Ascending aorta (tissue), 2 donors: ENCODE measurements around the gene CNIH2. TPM values are rescaled to one million over a fixed set of nuclear protein-coding genes. Genes with fewer than 3 reads are reported as not detected.

Experiments used
- DNase-seq, 2 donors: peaks; one replicate each; pipeline ENCODE4 v3.0.0-alpha.2; 2019; ENCODE audit warnings: low spot score in 2 of 2
- H3K27ac ChIP-seq, 2 donors: fragments of 200-600 bp; sonication (generic); one replicate each; pipeline ENCODE4 v1.5.1; 2016 to 2017; ENCODE audit warnings: mild to moderate bottlenecking in 1 of 2
- H3K27me3 ChIP-seq: fragments of 200-600 bp; sonication (generic); one replicate; pipeline ENCODE4 v1.5.1; 2017
- H3K36me3 ChIP-seq, 2 donors: fragments of 200-600 bp; sonication (generic); one replicate each; pipeline ENCODE4 v1.5.1; 2016
- H3K4me1 ChIP-seq, 2 donors: fragments of 200-600 bp; sonication (generic); one replicate each; pipeline ENCODE4 v1.5.1; 2016 to 2017; ENCODE audit warnings: mild to moderate bottlenecking in 1 of 2
- H3K4me3 ChIP-seq, 2 donors: fragments of 200-600 bp; sonication (generic); one replicate each; pipeline ENCODE4 v1.5.1; 2016 to 2017; ENCODE audit warnings: mild to moderate bottlenecking in 1 of 2
- H3K9me3 ChIP-seq, 2 donors: fragments of 200-600 bp; sonication (generic); one replicate each; pipeline ENCODE4 v1.5.1; 2016
- CTCF ChIP-seq, 3 experiments: fragments of 200-600 bp in 2 of 3; fragments of 450-650 bp in 1 of 3; sonication (generic) in 2 of 3; IDR thresholded peaks; one replicate each; pipeline ENCODE4 v1.5.1; 2016 to 2019; ENCODE audit warnings: antibody characterized with exemption in 3 of 3, mild to moderate bottlenecking in 1 of 3, moderate library complexity in 1 of 3
- intact Hi-C: fragments of 100-400 bp; cut with DNase I; formaldehyde crosslinking; loops from one replicate; pipeline ENCODE4 v1.15.1; 2023
- total RNA-seq: library from RNA; depleted of rRNA; stranded (reverse); fragments of >200 nt; gene quantifications from one replicate; pipeline ENCODE4 v1.1.0, GENCODE V29; 2016

Gene CNIH2
- total RNA-seq, 1 donor from 2014 or later, result not detected

GRCh38 chr11:66293777-66294625 is 16.0 kb downstream of the CNIH2 start:
- H3K36me3 ChIP-seq, result no peaks in the 10 kb centered on the region
- H3K4me3 ChIP-seq, result no peak overlapping the region
- TF ChIP-seq CTCF (IDR thresholded peaks at IDR 0.05), result no peak
- no peak overlapping the region for H3K27ac ChIP-seq
- DNase-seq, result no peak
- peaks cover 3 to 9% of the 10 kb centered on the region in 2 donors for H3K4me1 ChIP-seq
- H3K9me3 ChIP-seq, result no peaks in the 10 kb centered on the region
- intact Hi-C loops, result no loop called here
- peaks cover 8% of the 10 kb centered on the region for H3K27me3 ChIP-seq

- H3K27ac ChIP-seq, result no peak overlapping the region
- H3K27me3 ChIP-seq, result peaks cover 8% of the 10 kb centered on the region
- H3K4me1 ChIP-seq, result peaks cover 3 to 5% of the 10 kb centered on the region in 2 donors
- no peaks in the 10 kb centered on the region for H3K36me3 ChIP-seq
- no peak overlapping the region for H3K4me3 ChIP-seq
- no peaks in the 10 kb centered on the region for H3K9me3 ChIP-seq
- no peak for DNase-seq
- intact Hi-C loops, result no loop called here
- no peak for TF ChIP-seq CTCF (IDR thresholded peaks at IDR 0.05)
Measured at GRCh38 chr11:66294626-66295620, 16.9 kb downstream of the CNIH2 start.

GRCh38 chr11:66297610-66298009 is 19.6 kb downstream of the CNIH2 start:
- DNase-seq, result no peak
- no peak for TF ChIP-seq CTCF (IDR thresholded peaks at IDR 0.05)
- Histone ChIP-seq H3K4me3 (no peak overlapping the region), H3K27me3 (peaks cover under 1% of the 10 kb centered on the region), H3K36me3 (no peaks in the 10 kb centered on the region), H3K27ac (no peak overlapping the region), H3K9me3 (no peaks in the 10 kb centered on the region), H3K4me1 (no peaks in the 10 kb centered on the region)
- intact Hi-C loops, result no loop called here

GRCh38 chr11:66299186-66299585 is 21.2 kb downstream of the CNIH2 start:
- no peak overlapping the region for H3K4me3 ChIP-seq
- H3K4me1 ChIP-seq, result no peaks in the 10 kb centered on the region
- no peak for TF ChIP-seq CTCF (IDR thresholded peaks at IDR 0.05)
- intact Hi-C loops, result no loop called here
- H3K27me3 ChIP-seq, result no peaks in the 10 kb centered on the region
- no peaks in the 10 kb centered on the region for H3K9me3 ChIP-seq
- DNase-seq, result no peak
- H3K36me3 ChIP-seq, result no peaks in the 10 kb centered on the region
- no peak overlapping the region for H3K27ac ChIP-seq

- Histone ChIP-seq H3K36me3 (no peaks in the 10 kb centered on the region), H3K27ac (no peak overlapping the region), H3K9me3 (no peaks in the 10 kb centered on the region), H3K4me3 (no peak overlapping the region), H3K4me1 (no peaks in the 10 kb centered on the region), H3K27me3 (no peaks in the 10 kb centered on the region)
- intact Hi-C loops, result no loop called here
- no peak for TF ChIP-seq CTCF (IDR thresholded peaks at IDR 0.05)
- DNase-seq, result no peak
Measured at GRCh38 chr11:66302656-66303055, 24.7 kb downstream of the CNIH2 start.
